Measurements from ENCODE around the gene KCNQ1. TPM values are rescaled to one million over a fixed set of nuclear protein-coding genes. Genes with fewer than 3 reads are reported as not detected.

The KCNQ1 gene
- total and polyA plus RNA-seq, 7 donors, result 1.1 to 25.2 (median 3.8) TPM

- H3K27me3 ChIP-seq, result peaks cover 0 to 5% (median 0%) of the 10 kb centered on the region in 3 donors
- H3K4me1 ChIP-seq, result peaks cover 0 to 19% (median 12%) of the 10 kb centered on the region in 4 donors
- intact Hi-C loops (cut with DNase I), result loop anchor here (1.0 to 5.0 kb wide), 4 partner anchors 44 to 472 kb away; partner anchors contain the start of gene CD81
- no peak overlapping the region for H3K4me3 ChIP-seq
- H3K9me3 ChIP-seq, result no peaks in the 10 kb centered on the region
- peak overlapping the region in 2 of 4 donors; percentile 47 to 63 for H3K27ac ChIP-seq
- H3K36me3 ChIP-seq, result no peaks in the 10 kb centered on the region
- 8 to 30% methylated on average over 44 of the region's 44 CpGs for WGBS, 2 donors
- DNase-seq, result peak; percentile 87
- TF ChIP-seq EP300 (IDR thresholded peaks at IDR 0.05) (no peak), POLR2AphosphoS5 (IDR thresholded peaks at IDR 0.05) (no peak), CTCF (IDR thresholded peaks at IDR 0.05) (peak; percentile 94 to 96 (median 96))
Measured at GRCh38 chr11:2420502-2421225, 24.1 kb upstream of the KCNQ1 start.

- 29 to 69% methylated on average over 19 of the region's 19 CpGs for WGBS, 2 donors
- no peaks in the 10 kb centered on the region for H3K9me3 ChIP-seq
- H3K4me1 ChIP-seq, result peaks cover 0 to 19% (median 12%) of the 10 kb centered on the region in 4 donors
- H3K27ac ChIP-seq, result no peak overlapping the region
- peaks cover 0 to 5% (median 0%) of the 10 kb centered on the region in 3 donors for H3K27me3 ChIP-seq
- H3K36me3 ChIP-seq, result no peaks in the 10 kb centered on the region
- no peak for DNase-seq
- TF ChIP-seq CTCF (IDR thresholded peaks at IDR 0.05) (no peak), POLR2AphosphoS5 (IDR thresholded peaks at IDR 0.05) (no peak), POLR2A (IDR thresholded peaks at IDR 0.05) (no peak)
- intact Hi-C loops (cut with DNase I), result loop anchor here (2.0 to 5.0 kb wide), 2 partner anchors 45 to 471 kb away; partner anchors contain the start of gene CD81
- no peak overlapping the region for H3K4me3 ChIP-seq
Measured at GRCh38 chr11:2421226-2421994, 23.4 kb upstream of the KCNQ1 start.

DNA sequence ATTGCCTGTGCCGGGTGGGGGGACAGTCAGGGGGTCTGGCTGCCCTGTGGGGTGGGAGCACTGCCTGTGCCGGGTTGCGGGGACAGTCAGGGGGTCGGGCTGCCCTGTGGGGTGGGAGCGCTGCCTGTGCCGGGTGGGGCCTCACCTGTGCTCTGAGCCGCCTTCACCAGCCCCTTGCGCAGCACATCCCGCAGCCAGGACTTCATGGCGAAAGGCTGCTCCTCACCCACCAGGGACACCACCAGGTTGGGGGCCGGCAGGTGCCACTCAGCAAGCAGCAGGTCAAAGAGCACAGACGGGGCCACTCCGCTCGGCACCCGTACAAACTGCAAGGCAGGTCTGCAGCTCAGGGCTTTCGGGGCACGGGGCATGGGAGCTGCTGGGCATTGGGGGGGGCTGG lies 22.8 kb upstream of the KCNQ1 start:
- DNase-seq, result no peak
- WGBS, 2 donors, result 39 to 83% methylated on average over 17 of the region's 17 CpGs

More for the DNA sequence above, 22.8 kb upstream of the KCNQ1 start:
- Histone ChIP-seq H3K36me3 (no peaks in the 10 kb centered on the region), H3K4me1 (peaks cover 0 to 19% (median 12%) of the 10 kb centered on the region in 4 donors), H3K9me3 (no peaks in the 10 kb centered on the region), H3K27ac (no peak overlapping the region), H3K27me3 (peaks cover 0 to 5% (median 0%) of the 10 kb centered on the region in 3 donors), H3K4me3 (no peak overlapping the region)
- intact Hi-C loops (cut with DNase I), result loop anchor here (2.0 to 5.0 kb wide), 2 partner anchors 45 to 470 kb away; partner anchors contain the start of gene CD81
- TF ChIP-seq CTCF (IDR thresholded peaks at IDR 0.05) (no peak), EP300 (IDR thresholded peaks at IDR 0.05) (no peak), POLR2A (IDR thresholded peaks at IDR 0.05) (no peak), POLR2AphosphoS5 (IDR thresholded peaks at IDR 0.05) (no peak)

Measured in sigmoid colon (tissue), 7 donors.